ENCODE results near the gene ARHGEF17.
"Not testable (repeated sequence)": the region's sequence is repeated elsewhere in the genome, so short reads cannot be mapped to it uniquely, and the experiment has no call there.

ARHGEF17 gene

GRCh38 chr11:73271936-73272679, 36.0 kb upstream of the ARHGEF17 start, which contains the start of gene P2RY6:
Gene P2RY6 (plus strand): TSS chr11:73272338. CDS start chr11:73296519, 24,181 bp downstream.
- ATAC-seq, result peak in 1 of 2 donors; percentile 9

GRCh38 chr11:73272680-73273038, 35.4 kb upstream of the ARHGEF17 start:
- ATAC-seq, result no peak

GRCh38 chr11:73273222-73273895, 34.7 kb upstream of the ARHGEF17 start:
- ATAC-seq, result no peak

- not testable (repeated sequence) for ATAC-seq
These were observed 33.9 kb upstream of the ARHGEF17 start for GRCh38 chr11:73274191-73274590.

GRCh38 chr11:73274722-73275380, 33.2 kb upstream of the ARHGEF17 start:
- no peak for ATAC-seq

- no peak for ATAC-seq
These were observed 32.7 kb upstream of the ARHGEF17 start for GRCh38 chr11:73275381-73275750.

- no peak for ATAC-seq
These were observed 30.6 kb upstream of the ARHGEF17 start for GRCh38 chr11:73277467-73277866.

GRCh38 chr11:73280626-73281025, 27.4 kb upstream of the ARHGEF17 start:
- ATAC-seq, result no peak

GRCh38 chr11:73281201-73281741, 26.8 kb upstream of the ARHGEF17 start:
- no peak for ATAC-seq

GRCh38 chr11:73281796-73282660, 26.0 kb upstream of the ARHGEF17 start:
- no peak for ATAC-seq

GRCh38 chr11:73283276-73284000, 24.6 kb upstream of the ARHGEF17 start:
- no peak for ATAC-seq

GRCh38 chr11:73284106-73284505, 24.0 kb upstream of the ARHGEF17 start:
- no peak for ATAC-seq

GRCh38 chr11:73285721-73286120, 22.4 kb upstream of the ARHGEF17 start:
- ATAC-seq, result no peak

GRCh38 chr11:73286240-73286810, 21.8 kb upstream of the ARHGEF17 start:
- ATAC-seq, result no peak

- no peak for ATAC-seq
These were observed 20.5 kb upstream of the ARHGEF17 start for GRCh38 chr11:73287400-73288101.

GRCh38 chr11:73288192-73288872, 19.7 kb upstream of the ARHGEF17 start:
- no peak for ATAC-seq

- peak; percentile 57 to 70 for ATAC-seq
These were observed 19.0 kb upstream of the ARHGEF17 start for GRCh38 chr11:73288873-73289707.

GRCh38 chr11:73290536-73290935, 17.5 kb upstream of the ARHGEF17 start:
- ATAC-seq, result no peak

- no peak for ATAC-seq
These were observed 16.9 kb upstream of the ARHGEF17 start for GRCh38 chr11:73291196-73291595.

All from activated CD4-positive, CD25-positive, alpha-beta regulatory T cell treated with anti-CD3 and anti-CD28 coated beads, Interleukin-2, amount 50 U/mL, for 24 hours (primary cell).